Lower lobe of right lung (tissue), 2 donors: ENCODE data around the gene GTF2A1L. TPM values are rescaled to one million over a fixed set of nuclear protein-coding genes. Genes with fewer than 3 reads are reported as not detected.

Source experiments
- ATAC-seq, 2 donors: fragments of 200-7000 bp; cut with Tn5 transposase; one replicate each; pipeline ENCODE4 v1.9.1; 2020 to 2022; ENCODE audit warnings: mild to moderate bottlenecking in 2 of 2, moderate library complexity in 2 of 2
- DNase-seq: peaks from one replicate; pipeline ENCODE4 v3.0.0-alpha.2; 2020
- H3K27ac ChIP-seq: fragments of 200-600 bp; one replicate; pipeline ENCODE4 v1.8.0; 2022
- H3K27me3 ChIP-seq: fragments of 200-600 bp; one replicate; pipeline ENCODE4 v1.8.0; 2022; ENCODE audit warnings: low read depth
- H3K36me3 ChIP-seq: fragments of 200-600 bp; one replicate; pipeline ENCODE4 v1.8.0; 2022; ENCODE audit warnings: mild to moderate bottlenecking
- H3K4me1 ChIP-seq: fragments of 200-600 bp; one replicate; pipeline ENCODE4 v1.8.0; 2022
- H3K4me3 ChIP-seq: fragments of 200-600 bp; one replicate; pipeline ENCODE4 v1.8.0; 2022; ENCODE audit warnings: mild to moderate bottlenecking
- H3K9me3 ChIP-seq: fragments of 200-600 bp; one replicate; pipeline ENCODE4 v1.8.0; 2022
- CTCF ChIP-seq: fragments of 200-600 bp; IDR thresholded peaks from one replicate; pipeline ENCODE4 v1.8.0; 2022; ENCODE audit warnings: antibody characterized with exemption, mild to moderate bottlenecking
- intact Hi-C: fragments of 100-400 bp; cut with DNase I; formaldehyde crosslinking; loops from one replicate; pipeline ENCODE4 v1.11.0; 2022
- total RNA-seq: library from RNA; stranded (reverse); fragmentation: NEBNext Ultra II Directional; extraction: Animal tissue kit (Norgen Biotek cat#: 25700); gene quantifications from one replicate; pipeline ENCODE4 v1.2.1, GENCODE V29; 2021
- donor health status: DM: no; HTN: yes; CAD: no; lungs with severe emphysema.

The GTF2A1L gene
- total RNA-seq, 1 donor from 2014 or later: not detected

DNA sequence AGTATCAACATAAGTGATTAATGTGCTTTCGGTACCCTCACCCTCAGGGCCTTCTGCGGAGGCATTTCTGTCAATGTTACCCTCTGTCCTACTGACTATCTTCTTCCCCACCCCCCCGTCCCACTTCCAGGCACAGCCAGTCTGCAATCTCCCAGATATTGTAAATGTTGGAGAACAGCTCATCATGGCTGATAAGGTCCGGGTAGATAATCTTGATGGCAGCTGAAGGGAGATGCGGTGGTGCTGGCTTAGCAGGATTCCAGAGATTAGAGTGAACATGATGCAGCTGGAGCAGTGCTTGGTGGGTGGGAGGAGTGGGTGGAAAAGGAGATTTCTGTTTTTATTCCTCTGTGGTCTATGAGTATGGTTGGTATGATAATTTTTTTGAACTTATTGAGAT lies 15.5 kb downstream of the GTF2A1L start:
- H3K27ac ChIP-seq: no peak overlapping the region
- DNase-seq (no peak), ATAC-seq (no peak)
- TF ChIP-seq CTCF: no peak
- no peaks in the 10 kb centered on the region for H3K36me3 ChIP-seq
- no peaks in the 10 kb centered on the region for H3K27me3 ChIP-seq
- intact Hi-C loops: no loop called here
- H3K4me1 ChIP-seq: no peaks in the 10 kb centered on the region
- no peaks in the 10 kb centered on the region for H3K9me3 ChIP-seq
- no peak overlapping the region for H3K4me3 ChIP-seq

DNA sequence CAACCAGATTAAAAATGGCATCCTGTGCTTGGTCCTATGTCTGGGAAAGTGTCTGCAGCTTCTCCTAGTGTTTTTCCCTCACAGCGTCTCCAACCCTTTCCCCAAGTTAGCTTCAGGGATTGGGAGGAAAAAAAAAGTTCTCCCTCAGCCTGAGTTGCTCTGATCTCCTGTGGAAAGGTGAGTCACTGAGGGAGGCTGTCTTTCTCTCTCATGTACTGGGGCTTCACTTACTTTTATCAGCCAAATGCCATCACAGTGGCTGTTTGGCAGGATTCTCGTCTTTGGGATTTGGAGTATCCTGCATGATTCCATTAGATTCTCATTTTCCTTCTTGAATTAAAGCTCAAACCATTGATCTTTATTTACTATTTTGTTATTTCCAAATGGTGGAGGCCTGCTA lies 18.1 kb downstream of the GTF2A1L start:
- intact Hi-C loops: no loop called here
- no peak for DNase-seq

GRCh38 chr2:48638261-48638660 lies 20.6 kb downstream of the GTF2A1L start:
- ATAC-seq (no peak), DNase-seq (no peak)
- no peaks in the 10 kb centered on the region for H3K36me3 ChIP-seq
- H3K4me3 ChIP-seq: no peak overlapping the region
- no peak for TF ChIP-seq CTCF
- no peaks in the 10 kb centered on the region for H3K27me3 ChIP-seq
- no peak overlapping the region for H3K27ac ChIP-seq
- H3K9me3 ChIP-seq: no peaks in the 10 kb centered on the region
- intact Hi-C loops: no loop called here
- no peaks in the 10 kb centered on the region for H3K4me1 ChIP-seq

More for the DNA sequence above, 18.1 kb downstream of the GTF2A1L start:
- H3K27me3 ChIP-seq: no peaks in the 10 kb centered on the region
- no peaks in the 10 kb centered on the region for H3K36me3 ChIP-seq
- no peaks in the 10 kb centered on the region for H3K9me3 ChIP-seq
- H3K4me3 ChIP-seq: no peak overlapping the region
- ATAC-seq: no peak
- no peak for TF ChIP-seq CTCF
- no peaks in the 10 kb centered on the region for H3K4me1 ChIP-seq
- H3K27ac ChIP-seq: no peak overlapping the region

GRCh38 chr2:48651158-48651790 lies 33.6 kb downstream of the GTF2A1L start:
- no peak overlapping the region for H3K4me3 ChIP-seq
- intact Hi-C loops: no loop called here
- H3K27ac ChIP-seq: no peak overlapping the region
- H3K9me3 ChIP-seq: no peaks in the 10 kb centered on the region
- DNase-seq (no peak), ATAC-seq (no peak)
- TF ChIP-seq CTCF: no peak
- H3K27me3 ChIP-seq: no peaks in the 10 kb centered on the region
- H3K4me1 ChIP-seq: no peaks in the 10 kb centered on the region
- no peaks in the 10 kb centered on the region for H3K36me3 ChIP-seq

DNA sequence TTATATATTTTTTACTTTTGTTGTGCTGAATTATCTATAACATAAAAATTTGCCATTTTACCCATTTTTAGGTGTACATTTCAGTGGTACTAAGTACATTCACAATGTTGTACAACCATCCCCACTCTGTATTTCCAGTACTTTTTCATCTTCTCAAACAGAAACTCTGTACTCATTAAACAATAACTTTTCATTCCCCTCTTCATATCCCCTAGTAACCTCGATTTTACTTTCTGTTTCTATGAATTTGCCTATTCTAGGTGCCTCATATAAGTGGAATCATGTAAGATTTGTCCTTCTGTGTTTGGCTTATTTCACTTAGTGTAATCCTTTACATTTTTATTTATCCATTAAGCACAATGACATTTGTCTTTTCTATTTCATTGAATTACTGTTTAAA lies 51.3 kb downstream of the GTF2A1L start:
- no peak for DNase-seq
- H3K4me1 ChIP-seq: no peaks in the 10 kb centered on the region
- H3K27ac ChIP-seq: no peak overlapping the region
- H3K36me3 ChIP-seq: no peaks in the 10 kb centered on the region
- intact Hi-C loops: no loop called here
- H3K9me3 ChIP-seq: no peaks in the 10 kb centered on the region
- ATAC-seq: no peak
- H3K4me3 ChIP-seq: no peak overlapping the region
- H3K27me3 ChIP-seq: no peaks in the 10 kb centered on the region
- TF ChIP-seq CTCF: no peak
